HEK293 (cell line): ENCODE measurements around the gene RSBN1L.

Source experiments
- CTCF ChIA-PET: fragments of 350-600 bp; formaldehyde crosslinking; extraction: SDS; loops from one replicate; lab custom pipeline; 2021; ENCODE audit warnings: antibody characterized with exemption; lab: Yijun Ruan, JAX
- POLR2A ChIA-PET: fragments of 300-600 bp; formaldehyde crosslinking; extraction: SDS; loops from one replicate; lab custom pipeline; 2020; ENCODE audit warnings: antibody characterized with exemption, inconsistent platforms; lab: Yijun Ruan, JAX
- H3K27ac ChIP-seq: fragments of 200-500 bp; sonication (Bioruptor generic); 2 replicates; pipeline ENCODE4 v1.5.1; 2014; ENCODE audit warnings: low read depth, low read length, control low read depth, inconsistent platforms; ENCODE audit errors: extremely low read depth
- H3K36me3 ChIP-seq, 2 experiments: fragments of 200-500 bp in 1 of 2; sonication (Bioruptor generic) in 1 of 2; 1 replicate in 1 of 2; 2 replicates in 1 of 2; pipeline ENCODE4 v1.5.1; 2014 to 2017; ENCODE audit warnings: inconsistent platforms in 2 of 2, low read length in 2 of 2; ENCODE audit not compliant: control insufficient read depth in 2 of 2, insufficient read depth in 1 of 2
- H3K4me1 ChIP-seq: fragments of 200-500 bp; sonication (Bioruptor generic); 2 replicates; pipeline ENCODE4 v1.5.1; 2014; ENCODE audit warnings: mild to moderate bottlenecking, low read length, inconsistent platforms; ENCODE audit not compliant: control insufficient read depth, insufficient read depth
- H3K4me3 ChIP-seq: 2 replicates; pipeline ENCODE4 v1.5.1; 2011; ENCODE audit warnings: low read depth, mild to moderate bottlenecking, control low read depth, low read length, moderate library complexity
- H3K9me3 ChIP-seq: fragments of 200-500 bp; sonication (Bioruptor generic); 2 replicates; pipeline ENCODE4 v1.5.1; 2014; ENCODE audit warnings: low read depth, low read length, inconsistent platforms; ENCODE audit not compliant: control insufficient read depth, insufficient read depth
- BCL11B ChIP-seq: fragments of 450-650 bp; formaldehyde crosslinking; IDR thresholded peaks from 2 replicates; pipeline ENCODE4 v1.5.1; 2016; ENCODE audit warnings: low read depth, missing biosample characterization, missing genetic modification characterization
- KLF7 ChIP-seq: fragments of 450-650 bp; formaldehyde crosslinking; IDR thresholded peaks from 2 replicates; pipeline ENCODE4 v1.5.1; 2016; ENCODE audit warnings: missing biosample characterization, missing genetic modification characterization, borderline replicate concordance
- SCRT2 ChIP-seq: fragments of 450-650 bp; formaldehyde crosslinking; IDR thresholded peaks from 2 replicates; pipeline ENCODE4 v1.5.1; 2016; ENCODE audit warnings: missing biosample characterization, missing genetic modification characterization
- YY1 ChIP-seq: fragments of 450-650 bp; formaldehyde crosslinking; IDR thresholded peaks from 2 replicates; pipeline ENCODE4 v1.5.1; 2018; ENCODE audit warnings: missing biosample characterization, missing genetic modification characterization
- ZBTB7A ChIP-seq: fragments of 450-650 bp; formaldehyde crosslinking; IDR thresholded peaks from 2 replicates; pipeline ENCODE4 v1.5.1; 2016; ENCODE audit warnings: low read depth, missing biosample characterization, missing genetic modification characterization
- ZFP41 ChIP-seq: fragments of 450-650 bp; formaldehyde crosslinking; IDR thresholded peaks from 2 replicates; pipeline ENCODE4 v1.5.1; 2016; ENCODE audit warnings: missing biosample characterization, missing genetic modification characterization, borderline replicate concordance
- ZNF10 ChIP-seq: fragments of 450-650 bp; formaldehyde crosslinking; IDR thresholded peaks from 2 replicates; pipeline ENCODE4 v1.5.1; 2017; ENCODE audit warnings: missing biosample characterization, missing genetic modification characterization
- ZNF16 ChIP-seq: fragments of 450-650 bp; formaldehyde crosslinking; IDR thresholded peaks from 2 replicates; pipeline ENCODE4 v1.5.1; 2016; ENCODE audit warnings: low read depth, missing biosample characterization, missing genetic modification characterization
- ZNF184 ChIP-seq: fragments of 450-650 bp; IDR thresholded peaks from 2 replicates; pipeline ENCODE4 v1.5.1; 2018; ENCODE audit warnings: missing biosample characterization, mild to moderate bottlenecking, missing genetic modification characterization
- ZNF404 ChIP-seq: fragments of 450-650 bp; formaldehyde crosslinking; IDR thresholded peaks from 2 replicates; pipeline ENCODE4 v1.5.1; 2017; ENCODE audit warnings: missing biosample characterization, missing genetic modification characterization
- ZNF416 ChIP-seq: fragments of 450-650 bp; formaldehyde crosslinking; IDR thresholded peaks from 2 replicates; pipeline ENCODE4 v1.5.1; 2016; ENCODE audit warnings: missing biosample characterization, missing genetic modification characterization
- ZNF426 ChIP-seq: fragments of 450-650 bp; formaldehyde crosslinking; IDR thresholded peaks from 2 replicates; pipeline ENCODE4 v1.5.1; 2017; ENCODE audit warnings: missing biosample characterization, missing genetic modification characterization, mild to moderate bottlenecking, inconsistent platforms, moderate library complexity
- ZNF558 ChIP-seq: fragments of 450-650 bp; formaldehyde crosslinking; IDR thresholded peaks from 2 replicates; pipeline ENCODE4 v1.5.1; 2016; ENCODE audit warnings: missing biosample characterization, missing genetic modification characterization
- ZNF585B ChIP-seq: fragments of 450-650 bp; formaldehyde crosslinking; IDR thresholded peaks from 2 replicates; pipeline ENCODE4 v1.5.1; 2016; ENCODE audit warnings: missing biosample characterization, missing genetic modification characterization
- ZNF626 ChIP-seq: fragments of 450-650 bp; sonication (Bioruptor Pico); formaldehyde crosslinking; IDR thresholded peaks from 2 replicates; pipeline ENCODE4 v1.5.1; 2018; ENCODE audit warnings: missing biosample characterization, missing genetic modification characterization, inconsistent platforms
- ZNF785 ChIP-seq: fragments of 450-650 bp; formaldehyde crosslinking; IDR thresholded peaks from 2 replicates; pipeline ENCODE4 v1.5.1; 2016; ENCODE audit warnings: missing biosample characterization, missing genetic modification characterization
- TF ChIP-seq, protein P1 (sequence below): sonication (generic); formaldehyde crosslinking; IDR thresholded peaks from 2 replicates; pipeline ENCODE4 v1.8.1; 2022; ENCODE audit warnings: mild to moderate bottlenecking, moderate library complexity, missing genetic modification reagents
- TF ChIP-seq, protein P2 (sequence below): fragments of 450-650 bp; formaldehyde crosslinking; IDR thresholded peaks from 2 replicates; pipeline ENCODE4 v1.5.1; 2016; ENCODE audit warnings: missing biosample characterization, missing genetic modification characterization, low read depth
- TF ChIP-seq, protein P3 (sequence below): fragments of 450-650 bp; IDR thresholded peaks from 2 replicates; pipeline ENCODE4 v1.5.1; 2018; ENCODE audit warnings: missing biosample characterization, mild to moderate bottlenecking, missing genetic modification characterization
- TF ChIP-seq, protein P4 (sequence below): fragments of 450-650 bp; formaldehyde crosslinking; IDR thresholded peaks from 2 replicates; pipeline ENCODE4; 2016; ENCODE audit warnings: missing biosample characterization, missing genetic modification characterization

Gene RSBN1L

DNA sequence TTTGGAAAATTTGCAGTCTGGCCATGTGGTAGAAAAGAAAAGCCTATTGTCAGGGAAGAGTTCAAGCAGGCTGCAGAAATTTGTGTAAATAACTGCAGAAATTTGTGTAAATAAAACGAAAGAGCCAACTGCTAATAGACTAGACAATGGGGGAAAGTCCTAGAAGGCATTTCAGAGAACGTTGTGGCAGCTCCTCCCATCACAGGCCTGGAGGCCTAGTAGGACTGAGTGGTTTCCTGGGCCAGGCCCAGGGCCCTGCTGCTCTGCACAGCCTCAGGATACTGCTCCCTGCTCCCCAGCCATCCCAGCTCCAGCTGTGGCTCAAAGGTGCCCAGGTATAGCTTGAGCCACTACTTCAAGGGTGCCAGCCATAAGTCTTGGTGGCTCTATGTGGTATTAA lies 50.9 kb downstream of the RSBN1L start:
- CTCF ChIA-PET = interaction anchor here (0.6 to 1.0 kb wide), 2 partner anchors 12 to 17 kb away, joined by 4 to 5 read pairs; no protein-coding TSS in a partner anchor
- Histone ChIP-seq H3K4me1 (peaks cover 2% of the 10 kb centered on the region), H3K4me3 (no peak overlapping the region), H3K9me3 (no peaks in the 10 kb centered on the region), H3K36me3 (peaks cover 0 to 9% of the 10 kb centered on the region in 2 experiments; a peak in 1 of 3 replicates), H3K27ac (no peak overlapping the region)
- POLR2A ChIA-PET = interaction anchor here (1.0 kb wide), 1 partner anchor 51 kb away, joined by 3 read pairs; the partner anchor contains the start of gene RSBN1L
- peak; percentile 68 for TF ChIP-seq ZNF585B
- TF ChIP-seq ZNF10 (tag by site-specific recombination) = no peak
- TF ChIP-seq ZNF626 = no peak
- TF ChIP-seq ZFP41 = no peak
- TF ChIP-seq, protein P1, sequence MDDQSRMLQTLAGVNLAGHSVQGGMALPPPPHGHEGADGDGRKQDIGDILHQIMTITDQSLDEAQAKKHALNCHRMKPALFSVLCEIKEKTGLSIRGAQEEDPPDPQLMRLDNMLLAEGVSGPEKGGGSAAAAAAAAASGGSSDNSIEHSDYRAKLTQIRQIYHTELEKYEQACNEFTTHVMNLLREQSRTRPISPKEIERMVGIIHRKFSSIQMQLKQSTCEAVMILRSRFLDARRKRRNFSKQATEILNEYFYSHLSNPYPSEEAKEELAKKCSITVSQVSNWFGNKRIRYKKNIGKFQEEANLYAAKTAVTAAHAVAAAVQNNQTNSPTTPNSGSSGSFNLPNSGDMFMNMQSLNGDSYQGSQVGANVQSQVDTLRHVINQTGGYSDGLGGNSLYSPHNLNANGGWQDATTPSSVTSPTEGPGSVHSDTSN (CRISPR knock-in tag) = no peak

DNA sequence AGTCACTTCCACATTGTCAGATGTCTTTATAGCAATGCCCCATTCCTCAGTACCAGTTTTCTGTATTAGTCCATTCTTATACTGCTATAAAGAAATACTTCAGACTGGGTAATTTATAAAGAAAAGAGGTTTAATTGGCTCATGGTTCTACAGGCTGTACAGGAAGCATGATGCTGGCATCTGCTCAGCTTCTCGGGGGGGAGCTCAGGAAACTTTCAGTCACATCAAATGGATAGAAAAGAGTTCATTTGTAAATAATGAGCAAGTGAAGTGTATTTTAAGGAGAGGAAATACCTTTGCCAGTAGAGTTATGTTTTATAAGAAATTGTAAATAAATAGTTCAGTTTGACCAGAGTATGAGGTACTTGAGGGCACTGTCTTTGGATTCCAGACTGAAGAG lies 51.5 kb downstream of the RSBN1L start:
- POLR2A ChIA-PET = interaction anchor here (1.0 kb wide), 1 partner anchor 52 kb away, joined by 3 read pairs; the partner anchor contains the start of gene RSBN1L

DNA sequence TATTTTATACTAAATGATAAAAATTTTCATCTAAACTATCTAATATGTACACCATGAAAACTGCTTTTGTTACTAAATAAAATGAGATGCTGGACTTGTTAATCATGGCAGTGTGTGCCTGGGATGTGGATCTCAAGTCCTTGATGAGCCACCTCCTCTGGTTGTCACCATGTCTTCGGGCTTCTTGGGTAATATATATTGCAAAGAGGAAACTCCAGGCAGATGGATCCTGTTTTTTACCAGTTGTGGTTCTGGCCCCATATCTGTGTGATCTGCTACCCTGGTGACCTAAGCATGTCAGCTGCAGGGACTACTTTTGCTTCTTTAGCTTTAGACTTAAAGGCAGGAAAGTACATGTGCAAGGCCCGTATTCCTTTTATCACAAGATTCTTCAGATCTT lies 55.8 kb downstream of the RSBN1L start:
- Histone ChIP-seq H3K27ac (no peak overlapping the region), H3K4me1 (peaks cover 5% of the 10 kb centered on the region), H3K4me3 (no peak overlapping the region), H3K36me3 (no peaks in the 10 kb centered on the region; a peak in 1 of 3 replicates), H3K9me3 (no peaks in the 10 kb centered on the region)
- ChIA-PET CTCF (interaction anchor here (1.0 to 1.1 kb wide), 2 partner anchors 54 to 97 kb away, joined by 3 read pairs; no protein-coding TSS in a partner anchor), POLR2A (no interaction called here)
- no peak for TF ChIP-seq BCL11B

More for the DNA sequence above, 51.5 kb downstream of the RSBN1L start:
- TF ChIP-seq SCRT2 (no peak), ZNF558 (tag by site-specific recombination) (no peak), ZNF184 (tag by site-specific recombination) (no peak), ZBTB7A (no peak), YY1 (tag by site-specific recombination) (no peak), ZNF16 (tag by site-specific recombination) (no peak), ZNF416 (tag by site-specific recombination) (no peak), KLF7 (tag by site-specific recombination) (no peak), ZNF426 (tag by site-specific recombination) (no peak), ZNF404 (no peak), ZNF785 (no peak)
- TF ChIP-seq, protein P2, sequence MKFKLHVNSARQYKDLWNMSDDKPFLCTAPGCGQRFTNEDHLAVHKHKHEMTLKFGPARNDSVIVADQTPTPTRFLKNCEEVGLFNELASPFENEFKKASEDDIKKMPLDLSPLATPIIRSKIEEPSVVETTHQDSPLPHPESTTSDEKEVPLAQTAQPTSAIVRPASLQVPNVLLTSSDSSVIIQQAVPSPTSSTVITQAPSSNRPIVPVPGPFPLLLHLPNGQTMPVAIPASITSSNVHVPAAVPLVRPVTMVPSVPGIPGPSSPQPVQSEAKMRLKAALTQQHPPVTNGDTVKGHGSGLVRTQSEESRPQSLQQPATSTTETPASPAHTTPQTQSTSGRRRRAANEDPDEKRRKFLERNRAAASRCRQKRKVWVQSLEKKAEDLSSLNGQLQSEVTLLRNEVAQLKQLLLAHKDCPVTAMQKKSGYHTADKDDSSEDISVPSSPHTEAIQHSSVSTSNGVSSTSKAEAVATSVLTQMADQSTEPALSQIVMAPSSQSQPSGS (tag by site-specific recombination) = no peak
- TF ChIP-seq, protein P3, sequence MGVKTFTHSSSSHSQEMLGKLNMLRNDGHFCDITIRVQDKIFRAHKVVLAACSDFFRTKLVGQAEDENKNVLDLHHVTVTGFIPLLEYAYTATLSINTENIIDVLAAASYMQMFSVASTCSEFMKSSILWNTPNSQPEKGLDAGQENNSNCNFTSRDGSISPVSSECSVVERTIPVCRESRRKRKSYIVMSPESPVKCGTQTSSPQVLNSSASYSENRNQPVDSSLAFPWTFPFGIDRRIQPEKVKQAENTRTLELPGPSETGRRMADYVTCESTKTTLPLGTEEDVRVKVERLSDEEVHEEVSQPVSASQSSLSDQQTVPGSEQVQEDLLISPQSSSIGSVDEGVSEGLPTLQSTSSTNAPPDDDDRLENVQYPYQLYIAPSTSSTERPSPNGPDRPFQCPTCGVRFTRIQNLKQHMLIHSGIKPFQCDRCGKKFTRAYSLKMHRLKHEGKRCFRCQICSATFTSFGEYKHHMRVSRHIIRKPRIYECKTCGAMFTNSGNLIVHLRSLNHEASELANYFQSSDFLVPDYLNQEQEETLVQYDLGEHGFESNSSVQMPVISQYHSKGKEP (tag by site-specific recombination) = no peak
- TF ChIP-seq, protein P4, sequence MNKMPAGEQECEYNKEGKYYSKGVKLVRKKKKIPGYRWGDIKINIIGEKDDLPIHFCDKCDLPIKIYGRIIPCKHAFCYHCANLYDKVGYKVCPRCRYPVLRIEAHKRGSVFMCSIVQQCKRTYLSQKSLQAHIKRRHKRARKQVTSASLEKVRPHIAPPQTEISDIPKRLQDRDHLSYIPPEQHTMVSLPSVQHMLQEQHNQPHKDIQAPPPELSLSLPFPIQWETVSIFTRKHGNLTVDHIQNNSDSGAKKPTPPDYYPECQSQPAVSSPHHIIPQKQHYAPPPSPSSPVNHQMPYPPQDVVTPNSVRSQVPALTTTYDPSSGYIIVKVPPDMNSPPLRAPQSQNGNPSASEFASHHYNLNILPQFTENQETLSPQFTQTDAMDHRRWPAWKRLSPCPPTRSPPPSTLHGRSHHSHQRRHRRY (tag by site-specific recombination) = no peak
- TF ChIP-seq, all 188 proteins: peak for 0
- Histone ChIP-seq H3K27ac (no peak overlapping the region), H3K4me3 (no peak overlapping the region), H3K9me3 (no peaks in the 10 kb centered on the region), H3K36me3 (peaks cover 0 to 9% of the 10 kb centered on the region in 2 experiments; a peak in 1 of 3 replicates), H3K4me1 (peaks cover 2% of the 10 kb centered on the region)
- CTCF ChIA-PET = interaction anchor here (0.8 to 1.0 kb wide), 2 partner anchors 16 to 273 kb away, joined by 4 to 5 read pairs; no protein-coding TSS in a partner anchor
